HCT116 (cell line): ENCODE measurements around the gene ITGA11. TPM values are rescaled to one million over a fixed set of nuclear protein-coding genes. Genes with fewer than 3 reads are reported as not detected.

Experiments used
- ATAC-seq: fragments of 200-7000 bp; cut with Tn5 transposase; 2 replicates; pipeline ENCODE4 v1.9.1; 2020; ENCODE audit warnings: mild to moderate bottlenecking, moderate library complexity
- BruUV-seq: library from RNA; stranded (reverse); fragments of 400-500 nt; replicated peaks from 2 replicates; lab custom pipeline; 2021; lab: Mats Ljungman, UMichigan
- CTCF ChIA-PET: fragments of 300-600 bp; sonication (Branson Sonifier 250); formaldehyde crosslinking; loops from one replicate; lab custom pipeline; 2021; ENCODE audit warnings: antibody characterized with exemption; lab: Charles Lee
- POLR2A ChIA-PET: fragments of 300-600, 350-600 bp; sonication (Branson Sonifier 250); formaldehyde crosslinking; loops from one replicate; lab custom pipeline; 2021; ENCODE audit warnings: antibody characterized with exemption; lab: Charles Lee
- RAD21 ChIA-PET, 2 experiments: fragments of 300-600 bp; sonication (Branson Sonifier 250); formaldehyde crosslinking; loops; one replicate each; lab custom pipeline; 2023; ENCODE audit warnings: low total read pairs in 2 of 2; ENCODE audit not compliant: uncharacterized antibody in 2 of 2, unreplicated experiment in 2 of 2, low non-redundant PET in 1 of 2; lab: Charles Lee
- DNase-seq: peaks from one replicate; pipeline ENCODE4 v3.0.0-alpha.2; 2010; ENCODE audit warnings: low read depth, low spot score
- H2AFZ ChIP-seq: fragments of 200-600 bp; shearing (Covaris generic), sonication (generic); 2 replicates; pipeline ENCODE4 v1.6.1; 2017; ENCODE audit warnings: low read depth, mixed run types, mixed read lengths, antibody characterized with exemption, low read length; ENCODE audit not compliant: poor library complexity, severe bottlenecking
- H3K27ac ChIP-seq: 2 replicates; pipeline ENCODE4 v1.5.1; 2012; ENCODE audit warnings: low read depth, low read length
- H3K27me3 ChIP-seq: fragments of 200-600 bp; sonication (generic); 2 replicates; pipeline ENCODE4 v1.6.1; 2016; ENCODE audit warnings: mixed run types, low read length, mixed read lengths; ENCODE audit not compliant: insufficient read depth
- H3K36me3 ChIP-seq, 2 experiments: fragments of 200-500 bp in 1 of 2; fragments of 200-600 bp in 1 of 2; sonication (Bioruptor generic) in 1 of 2; sonication (generic) in 1 of 2; 2 replicates each; pipeline versions ENCODE4 v1.5.1 to v1.6.1; 2014 to 2016; ENCODE audit warnings: low read length in 2 of 2, inconsistent platforms in 1 of 2, mixed read lengths in 1 of 2, mixed run types in 1 of 2; ENCODE audit not compliant: insufficient read depth in 2 of 2, control insufficient read depth in 1 of 2
- H3K4me1 ChIP-seq, 2 experiments: fragments of 200-600 bp in 1 of 2; sonication (generic) in 1 of 2; 2 replicates each; pipeline versions ENCODE4 v1.5.1 to v1.6.1; 2012 to 2017; ENCODE audit warnings: low read length in 2 of 2, inconsistent platforms in 1 of 2, mild to moderate bottlenecking in 1 of 2, mixed read lengths in 1 of 2, mixed run types in 1 of 2, moderate library complexity in 1 of 2; ENCODE audit not compliant: insufficient read depth in 2 of 2, control insufficient read depth in 1 of 2
- H3K4me2 ChIP-seq: fragments of 200-600 bp; sonication (generic); 2 replicates; pipeline ENCODE4 v1.6.1; 2017; ENCODE audit warnings: mixed run types, low read length, mixed read lengths
- H3K4me3 ChIP-seq, 2 experiments: fragments of 200-600 bp in 1 of 2; sonication (generic) in 1 of 2; replicated peaks in 1 of 2; 2 replicates each; pipeline ENCODE4 v1.5.1; 2011 to 2016; ENCODE audit warnings: low read length in 2 of 2, control low read depth in 1 of 2, low read depth in 1 of 2, mild to moderate bottlenecking in 1 of 2, mixed read lengths in 1 of 2, mixed run types in 1 of 2
- H3K79me2 ChIP-seq: fragments of 200-600 bp; sonication (generic); 2 replicates; pipeline ENCODE4 v1.6.1; 2017; ENCODE audit warnings: mild to moderate bottlenecking, mixed run types, low read length, moderate library complexity, mixed read lengths; ENCODE audit not compliant: insufficient read depth
- H3K9ac ChIP-seq: fragments of 200-600 bp; sonication (generic); 2 replicates; pipeline ENCODE4 v1.6.1; 2016; ENCODE audit warnings: low read length, mixed read lengths
- H3K9me2 ChIP-seq: fragments of 200-600 bp; sonication (generic), shearing (Covaris generic); 2 replicates; pipeline ENCODE4 v1.6.1; 2017; ENCODE audit warnings: mixed run types, mild to moderate bottlenecking, moderate library complexity; ENCODE audit not compliant: insufficient read depth
- H3K9me3 ChIP-seq, 2 experiments: fragments of 200-500 bp in 1 of 2; fragments of 200-600 bp in 1 of 2; sonication (Bioruptor generic) in 1 of 2; sonication (generic) in 1 of 2; 2 replicates each; pipeline ENCODE4 v1.6.1; 2014 to 2017; ENCODE audit warnings: low read length in 2 of 2, mixed read lengths in 2 of 2, inconsistent platforms in 1 of 2, low read depth in 1 of 2, mild to moderate bottlenecking in 1 of 2, mixed run types in 1 of 2, moderate library complexity in 1 of 2; ENCODE audit not compliant: control insufficient read depth in 1 of 2, insufficient read depth in 1 of 2
- H4K20me1 ChIP-seq: fragments of 200-600 bp; sonication (generic), shearing (Covaris generic); 2 replicates; pipeline ENCODE4 v1.6.1; 2017; ENCODE audit warnings: mixed run types, mild to moderate bottlenecking, moderate library complexity; ENCODE audit not compliant: insufficient read depth
- CTCF ChIP-seq, 3 experiments: fragments of 200-600 bp in 1 of 3; sonication (generic) in 1 of 3; IDR thresholded peaks in 2 of 3; conservative IDR thresholded peaks in 1 of 3; 2 replicates each; pipeline ENCODE4 v1.5.1; 2012 to 2017; ENCODE audit warnings: low read depth in 2 of 3, low read length in 2 of 3, antibody characterized with exemption in 1 of 3, borderline replicate concordance in 1 of 3, control low read depth in 1 of 3, mild to moderate bottlenecking in 1 of 3, mixed read lengths in 1 of 3, mixed run types in 1 of 3, moderate library complexity in 1 of 3; ENCODE audit not compliant: insufficient read depth in 1 of 3
- EGR1 ChIP-seq: IDR thresholded peaks from 2 replicates; pipeline ENCODE4 v1.6.1; 2012; ENCODE audit warnings: low read depth
- ELF1 ChIP-seq: IDR thresholded peaks from 2 replicates; pipeline ENCODE4 v1.6.1; 2012; ENCODE audit warnings: low read depth, borderline replicate concordance
- EZH2 ChIP-seq: fragments of 200-600 bp; sonication (generic); IDR thresholded peaks from 2 replicates; pipeline ENCODE4 v1.6.1; 2017; ENCODE audit warnings: antibody characterized with exemption, mixed run types
- EZH2phosphoT487 ChIP-seq: fragments of 200-600 bp; IDR thresholded peaks from 2 replicates; pipeline ENCODE4 v1.6.1; 2018; ENCODE audit warnings: antibody characterized with exemption, borderline replicate concordance
- FOSL1 ChIP-seq: IDR thresholded peaks from 2 replicates; pipeline ENCODE4 v1.6.1; 2012; ENCODE audit warnings: low read depth
- JUND ChIP-seq: IDR thresholded peaks from 2 replicates; pipeline ENCODE4 v1.6.1; 2012
- MAX ChIP-seq: IDR thresholded peaks from 2 replicates; pipeline ENCODE4 v1.6.1; 2012
- POLR2A ChIP-seq: IDR thresholded peaks from 2 replicates; pipeline ENCODE4 v1.7.0; 2011; ENCODE audit warnings: borderline replicate concordance; ENCODE audit not compliant: insufficient read depth, insufficient read length; ENCODE audit errors: extremely low read depth
- POLR2AphosphoS5 ChIP-seq: IDR thresholded peaks from 2 replicates; pipeline ENCODE4 v1.6.1; 2011; ENCODE audit warnings: mild to moderate bottlenecking, low read depth, low read length, moderate library complexity
- RAD21 ChIP-seq: IDR thresholded peaks from 2 replicates; pipeline ENCODE4 v1.6.1; 2012; ENCODE audit warnings: low read depth, mild to moderate bottlenecking
- REST ChIP-seq: IDR thresholded peaks from 2 replicates; pipeline ENCODE4 v1.6.1; 2012; ENCODE audit warnings: low read depth
- SIN3A ChIP-seq: IDR thresholded peaks from 2 replicates; pipeline ENCODE4 v1.6.1; 2012; ENCODE audit warnings: low read depth
- SP1 ChIP-seq: IDR thresholded peaks from 2 replicates; pipeline ENCODE4 v1.6.1; 2012; ENCODE audit warnings: low read depth
- SRF ChIP-seq: IDR thresholded peaks from 2 replicates; pipeline ENCODE4 v1.6.1; 2012; ENCODE audit warnings: low read depth
- TCF7L2 ChIP-seq: IDR thresholded peaks from 2 replicates; pipeline ENCODE4 v1.7.0; 2011; ENCODE audit warnings: borderline replicate concordance, inconsistent platforms; ENCODE audit not compliant: insufficient read depth, insufficient read length; ENCODE audit errors: extremely low read depth
- YY1 ChIP-seq: IDR thresholded peaks from 2 replicates; pipeline ENCODE4 v1.6.1; 2011; ENCODE audit warnings: low read length, low read depth, moderate library complexity, mild to moderate bottlenecking; ENCODE audit not compliant: insufficient replicate concordance; ENCODE audit errors: extremely low read depth
- ZFX ChIP-seq: fragments of 450-650 bp; IDR thresholded peaks from 2 replicates; pipeline ENCODE4 v1.6.1; 2017
- ZNF274 ChIP-seq: fragments of 200-500 bp; sonication (Bioruptor generic); IDR thresholded peaks from 2 replicates; pipeline ENCODE4 v1.6.1; 2014; ENCODE audit warnings: mild to moderate bottlenecking, low read depth, low read length, inconsistent platforms
- intact Hi-C: fragments of 100-400 bp; cut with micrococcal nuclease; formaldehyde crosslinking; loops from 2 replicates; pipeline ENCODE4 v1.10.0; 2022
- total RNA-seq: library from RNA; stranded (reverse); gene quantifications from one replicate; pipeline ENCODE4 v1.2.1, GENCODE V29; 2021; ENCODE audit not compliant: unreplicated experiment

ITGA11 gene
- total RNA-seq, 1 experiment from 2014 or later = not detected

DNA sequence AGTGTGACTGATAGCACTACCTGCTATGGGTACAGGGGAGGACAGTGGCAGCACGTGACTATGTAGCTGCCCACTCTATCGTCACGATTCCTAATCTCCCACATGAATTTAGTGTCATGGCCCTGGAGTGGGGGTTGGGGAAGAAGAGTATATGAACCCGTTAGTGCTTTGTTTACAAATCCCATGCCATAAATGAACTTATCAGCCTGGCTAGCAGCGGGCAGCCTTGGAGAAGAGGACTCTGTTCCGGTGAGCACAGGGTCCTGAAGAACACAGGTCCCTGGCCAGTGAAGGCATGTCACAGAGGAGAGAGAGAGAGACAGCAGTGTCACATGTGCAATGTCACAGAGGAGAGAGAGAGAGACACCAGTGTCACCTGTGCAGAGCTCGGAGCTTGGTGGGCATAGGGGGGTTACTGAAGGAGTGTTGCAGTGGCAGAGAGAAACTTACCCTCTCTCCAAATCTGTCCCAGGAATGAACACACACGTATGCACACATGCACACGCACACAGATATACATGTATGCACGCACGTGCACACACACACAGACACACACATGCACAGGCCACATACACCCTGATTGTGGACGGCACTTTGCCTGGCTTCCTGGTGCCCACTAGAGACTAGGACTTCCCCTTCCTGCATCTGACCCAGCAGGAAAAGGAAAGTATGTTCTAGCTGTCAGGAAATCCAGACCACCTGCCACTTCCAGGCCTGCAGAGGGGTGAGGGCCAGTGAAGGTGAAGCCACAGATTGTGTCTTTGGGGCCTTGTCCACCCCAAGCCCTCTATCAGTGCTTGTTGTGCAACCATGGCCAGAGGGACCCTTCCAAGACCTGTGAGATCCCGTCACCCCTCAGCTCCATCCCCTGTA is 26.3 kb downstream of the ITGA11 start:
- no TSS peak for BruUV-seq

More for the DNA sequence above, 26.3 kb downstream of the ITGA11 start:
- Histone ChIP-seq H3K9me3 (no peaks in the 10 kb centered on the region), H3K9ac (no peak overlapping the region), H3K4me1 (no peaks in the 10 kb centered on the region), H4K20me1 (no peaks in the 10 kb centered on the region), H3K79me2 (no peaks in the 10 kb centered on the region)
- RAD21 ChIA-PET = no interaction called here
- TF ChIP-seq FOSL1 (no peak), CTCF (IDR thresholded peaks at IDR 0.05 in 2 of 3, conservative IDR thresholded peaks at IDR 0.05 in 1 of 3; ENCODE audit: borderline replicate concordance in 1 of 3, insufficient read depth in 1 of 3, low read depth in 2 of 3, low read length in 2 of 3) (no peak), RAD21 (no peak), REST (no peak), EZH2 (no peak), ZNF274 (no peak), YY1 (no peak), SRF (no peak), POLR2A (no peak), ELF1 (no peak), SIN3A (no peak), SP1 (no peak), EZH2phosphoT487 (no peak), ZFX (no peak), MAX (no peak), JUND (no peak), EGR1 (no peak), POLR2AphosphoS5 (no peak), TCF7L2 (no peak)
- TF ChIP-seq, all 23 proteins: peak for 0
- intact Hi-C loops = no loop called here
- Histone ChIP-seq H3K4me3 (no peak overlapping the region), H3K9me2 (no peaks in the 10 kb centered on the region), H3K36me3 (no peaks in the 10 kb centered on the region), H2AFZ (no peak overlapping the region), H3K4me2 (no peak overlapping the region), H3K27me3 (no peaks in the 10 kb centered on the region), H3K27ac (no peak overlapping the region)
- CTCF ChIA-PET = no interaction called here
- ATAC-seq = no peak
- POLR2A ChIA-PET = no interaction called here
- DNase-seq = no peak
